ENCODE data around the gene ELAVL2.

- TF ChIP-seq, protein P1, sequence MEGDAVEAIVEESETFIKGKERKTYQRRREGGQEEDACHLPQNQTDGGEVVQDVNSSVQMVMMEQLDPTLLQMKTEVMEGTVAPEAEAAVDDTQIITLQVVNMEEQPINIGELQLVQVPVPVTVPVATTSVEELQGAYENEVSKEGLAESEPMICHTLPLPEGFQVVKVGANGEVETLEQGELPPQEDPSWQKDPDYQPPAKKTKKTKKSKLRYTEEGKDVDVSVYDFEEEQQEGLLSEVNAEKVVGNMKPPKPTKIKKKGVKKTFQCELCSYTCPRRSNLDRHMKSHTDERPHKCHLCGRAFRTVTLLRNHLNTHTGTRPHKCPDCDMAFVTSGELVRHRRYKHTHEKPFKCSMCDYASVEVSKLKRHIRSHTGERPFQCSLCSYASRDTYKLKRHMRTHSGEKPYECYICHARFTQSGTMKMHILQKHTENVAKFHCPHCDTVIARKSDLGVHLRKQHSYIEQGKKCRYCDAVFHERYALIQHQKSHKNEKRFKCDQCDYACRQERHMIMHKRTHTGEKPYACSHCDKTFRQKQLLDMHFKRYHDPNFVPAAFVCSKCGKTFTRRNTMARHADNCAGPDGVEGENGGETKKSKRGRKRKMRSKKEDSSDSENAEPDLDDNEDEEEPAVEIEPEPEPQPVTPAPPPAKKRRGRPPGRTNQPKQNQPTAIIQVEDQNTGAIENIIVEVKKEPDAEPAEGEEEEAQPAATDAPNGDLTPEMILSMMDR (IDR thresholded peaks at IDR 0.05; ENCODE audit: insufficient read depth, low read length), result no peak
- TF ChIP-seq POLR2AphosphoS5 (IDR thresholded peaks at IDR 0.05; ENCODE audit: low read depth) (no peak), SPI1 (IDR thresholded peaks at IDR 0.05; ENCODE audit: borderline replicate concordance, low read depth) (no peak)
- TF ChIP-seq, protein P2, sequence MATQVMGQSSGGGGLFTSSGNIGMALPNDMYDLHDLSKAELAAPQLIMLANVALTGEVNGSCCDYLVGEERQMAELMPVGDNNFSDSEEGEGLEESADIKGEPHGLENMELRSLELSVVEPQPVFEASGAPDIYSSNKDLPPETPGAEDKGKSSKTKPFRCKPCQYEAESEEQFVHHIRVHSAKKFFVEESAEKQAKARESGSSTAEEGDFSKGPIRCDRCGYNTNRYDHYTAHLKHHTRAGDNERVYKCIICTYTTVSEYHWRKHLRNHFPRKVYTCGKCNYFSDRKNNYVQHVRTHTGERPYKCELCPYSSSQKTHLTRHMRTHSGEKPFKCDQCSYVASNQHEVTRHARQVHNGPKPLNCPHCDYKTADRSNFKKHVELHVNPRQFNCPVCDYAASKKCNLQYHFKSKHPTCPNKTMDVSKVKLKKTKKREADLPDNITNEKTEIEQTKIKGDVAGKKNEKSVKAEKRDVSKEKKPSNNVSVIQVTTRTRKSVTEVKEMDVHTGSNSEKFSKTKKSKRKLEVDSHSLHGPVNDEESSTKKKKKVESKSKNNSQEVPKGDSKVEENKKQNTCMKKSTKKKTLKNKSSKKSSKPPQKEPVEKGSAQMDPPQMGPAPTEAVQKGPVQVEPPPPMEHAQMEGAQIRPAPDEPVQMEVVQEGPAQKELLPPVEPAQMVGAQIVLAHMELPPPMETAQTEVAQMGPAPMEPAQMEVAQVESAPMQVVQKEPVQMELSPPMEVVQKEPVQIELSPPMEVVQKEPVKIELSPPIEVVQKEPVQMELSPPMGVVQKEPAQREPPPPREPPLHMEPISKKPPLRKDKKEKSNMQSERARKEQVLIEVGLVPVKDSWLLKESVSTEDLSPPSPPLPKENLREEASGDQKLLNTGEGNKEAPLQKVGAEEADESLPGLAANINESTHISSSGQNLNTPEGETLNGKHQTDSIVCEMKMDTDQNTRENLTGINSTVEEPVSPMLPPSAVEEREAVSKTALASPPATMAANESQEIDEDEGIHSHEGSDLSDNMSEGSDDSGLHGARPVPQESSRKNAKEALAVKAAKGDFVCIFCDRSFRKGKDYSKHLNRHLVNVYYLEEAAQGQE (IDR thresholded peaks at IDR 0.05; ENCODE audit: insufficient replicate concordance, low read depth), result no peak
Measured at GRCh38 chr9:23777328-23777727, 48.7 kb downstream of the ELAVL2 start.

Data from HL-60 (cell line).